Peyer's patch (tissue), 4 donors: ENCODE measurements around the gene VAMP1.

Experiments
- CTCF ChIP-seq, 6 experiments: fragments of 450-650 bp in 4 of 6; fragments of 200-600 bp in 2 of 6; sonication (generic) in 1 of 6; IDR thresholded peaks; one replicate each; pipeline ENCODE4 v1.5.1; 2017 to 2019; ENCODE audit warnings: antibody characterized with exemption in 6 of 6, mild to moderate bottlenecking in 3 of 6, moderate library complexity in 1 of 6
- POLR2A ChIP-seq, 2 donors: fragments of 450-650 bp; IDR thresholded peaks; one replicate each; pipeline ENCODE4 v1.5.1; 2017; ENCODE audit warnings: antibody characterized with exemption in 2 of 2, mild to moderate bottlenecking in 2 of 2, moderate library complexity in 2 of 2

DNA sequence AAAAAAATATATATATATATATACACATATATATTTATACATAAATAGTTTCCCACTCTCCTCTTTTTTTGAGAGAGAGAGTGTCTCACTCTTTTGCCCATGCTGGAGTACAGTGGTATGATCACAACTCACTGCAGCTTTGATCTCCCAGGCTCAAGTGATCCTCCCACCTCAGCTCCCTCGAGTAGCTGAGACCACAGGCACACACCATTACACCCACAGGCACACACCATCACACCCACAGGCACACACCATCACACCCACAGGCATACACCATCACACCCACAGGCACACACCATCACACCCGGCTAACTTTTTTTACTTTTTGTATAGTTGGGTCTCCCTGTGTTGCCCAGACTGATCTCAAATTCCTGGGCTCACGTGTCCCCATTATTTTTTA is 49.7 kb upstream of the VAMP1 start:
- TF ChIP-seq CTCF (IDR thresholded peaks at IDR 0.05), result no peak
- TF ChIP-seq POLR2A (IDR thresholded peaks at IDR 0.05), result no peak
